ENCODE data around the gene ARHGEF17. TPM values are rescaled to one million over a fixed set of nuclear protein-coding genes. Genes with fewer than 3 reads are reported as not detected.

The ARHGEF17 gene
- total and polyA plus RNA-seq, 2 of the 13 experiments (the other 11 are each of a cell fraction or from before 2014, with no cell fraction given): 10.7 to 28.8 TPM

- no peak for TF ChIP-seq RFX1 (IDR thresholded peaks at IDR 0.05)
- no peak for TF ChIP-seq ZNF780A (CRISPR knock-in tag; IDR thresholded peaks at IDR 0.05)
- no peak for TF ChIP-seq DMAP1 (CRISPR knock-in tag; IDR thresholded peaks at IDR 0.05)
- no peak for TF ChIP-seq JUN (CRISPR knock-in tag; IDR thresholded peaks at IDR 0.05)
- TF ChIP-seq BRF2 (CRISPR knock-in tag; IDR thresholded peaks at IDR 0.05): no peak
- no peak for TF ChIP-seq ELF1 (CRISPR knock-in tag; IDR thresholded peaks at IDR 0.05)
- TF ChIP-seq ZBTB43 (CRISPR knock-in tag; conservative IDR thresholded peaks at IDR 0.05): no peak
- TF ChIP-seq ZNF841 (CRISPR knock-in tag; IDR thresholded peaks at IDR 0.05; ENCODE audit: borderline replicate concordance): no peak
- TF ChIP-seq RNF2 (conservative IDR thresholded peaks at IDR 0.05; ENCODE audit: low read depth): no peak
- TF ChIP-seq ESRRA (CRISPR knock-in tag; IDR thresholded peaks at IDR 0.05; ENCODE audit: low read depth): no peak
- TF ChIP-seq, protein P1, sequence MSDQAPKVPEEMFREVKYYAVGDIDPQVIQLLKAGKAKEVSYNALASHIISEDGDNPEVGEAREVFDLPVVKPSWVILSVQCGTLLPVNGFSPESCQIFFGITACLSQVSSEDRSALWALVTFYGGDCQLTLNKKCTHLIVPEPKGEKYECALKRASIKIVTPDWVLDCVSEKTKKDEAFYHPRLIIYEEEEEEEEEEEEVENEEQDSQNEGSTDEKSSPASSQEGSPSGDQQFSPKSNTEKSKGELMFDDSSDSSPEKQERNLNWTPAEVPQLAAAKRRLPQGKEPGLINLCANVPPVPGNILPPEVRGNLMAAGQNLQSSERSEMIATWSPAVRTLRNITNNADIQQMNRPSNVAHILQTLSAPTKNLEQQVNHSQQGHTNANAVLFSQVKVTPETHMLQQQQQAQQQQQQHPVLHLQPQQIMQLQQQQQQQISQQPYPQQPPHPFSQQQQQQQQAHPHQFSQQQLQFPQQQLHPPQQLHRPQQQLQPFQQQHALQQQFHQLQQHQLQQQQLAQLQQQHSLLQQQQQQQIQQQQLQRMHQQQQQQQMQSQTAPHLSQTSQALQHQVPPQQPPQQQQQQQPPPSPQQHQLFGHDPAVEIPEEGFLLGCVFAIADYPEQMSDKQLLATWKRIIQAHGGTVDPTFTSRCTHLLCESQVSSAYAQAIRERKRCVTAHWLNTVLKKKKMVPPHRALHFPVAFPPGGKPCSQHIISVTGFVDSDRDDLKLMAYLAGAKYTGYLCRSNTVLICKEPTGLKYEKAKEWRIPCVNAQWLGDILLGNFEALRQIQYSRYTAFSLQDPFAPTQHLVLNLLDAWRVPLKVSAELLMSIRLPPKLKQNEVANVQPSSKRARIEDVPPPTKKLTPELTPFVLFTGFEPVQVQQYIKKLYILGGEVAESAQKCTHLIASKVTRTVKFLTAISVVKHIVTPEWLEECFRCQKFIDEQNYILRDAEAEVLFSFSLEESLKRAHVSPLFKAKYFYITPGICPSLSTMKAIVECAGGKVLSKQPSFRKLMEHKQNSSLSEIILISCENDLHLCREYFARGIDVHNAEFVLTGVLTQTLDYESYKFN (CRISPR knock-in tag; conservative IDR thresholded peaks at IDR 0.05): no peak
- TF ChIP-seq POGZ (CRISPR knock-in tag; IDR thresholded peaks at IDR 0.05): no peak
- no peak for TF ChIP-seq IRF2 (CRISPR knock-in tag; IDR thresholded peaks at IDR 0.05)
- TF ChIP-seq ASH2L (IDR thresholded peaks at IDR 0.05; ENCODE audit: insufficient read length, low read depth, low read length): peak; percentile 12
- TF ChIP-seq ZBTB8A (CRISPR knock-in tag; IDR thresholded peaks at IDR 0.05; ENCODE audit: borderline replicate concordance, low read depth): no peak; the same call in 1 of the 2 replicates
- TF ChIP-seq ZNF605 (CRISPR knock-in tag; IDR thresholded peaks at IDR 0.05): no peak; the same call in 1 of the 2 replicates
- peak; percentile 54; the same call in 1 of the 2 replicates for TF ChIP-seq RARA (CRISPR knock-in tag; IDR thresholded peaks at IDR 0.05)
- TF ChIP-seq, protein P2, sequence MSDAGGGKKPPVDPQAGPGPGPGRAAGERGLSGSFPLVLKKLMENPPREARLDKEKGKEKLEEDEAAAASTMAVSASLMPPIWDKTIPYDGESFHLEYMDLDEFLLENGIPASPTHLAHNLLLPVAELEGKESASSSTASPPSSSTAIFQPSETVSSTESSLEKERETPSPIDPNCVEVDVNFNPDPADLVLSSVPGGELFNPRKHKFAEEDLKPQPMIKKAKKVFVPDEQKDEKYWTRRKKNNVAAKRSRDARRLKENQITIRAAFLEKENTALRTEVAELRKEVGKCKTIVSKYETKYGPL (CRISPR knock-in tag; IDR thresholded peaks at IDR 0.05): no peak
- TF ChIP-seq PHF20 (CRISPR knock-in tag; IDR thresholded peaks at IDR 0.05): peak; percentile 28; the same call in 1 of the 2 replicates
- no peak for TF ChIP-seq PAF1 (CRISPR knock-in tag; IDR thresholded peaks at IDR 0.05)
- TF ChIP-seq ZNF616 (CRISPR knock-in tag; IDR thresholded peaks at IDR 0.05; ENCODE audit: low read depth): 0 out of 2 replicates have a peak, but pooled peaks have one; percentile 50
- TF ChIP-seq ZIK1 (CRISPR knock-in tag; IDR thresholded peaks at IDR 0.05; ENCODE audit: borderline replicate concordance, low read depth): no peak
- TF ChIP-seq PREB (CRISPR knock-in tag; IDR thresholded peaks at IDR 0.05): no peak
Observed at GRCh38 chr11:73376803-73377629, 68.9 kb downstream of the ARHGEF17 start (continued).

All from HepG2 (cell line).